ENCODE results near the gene TTLL9.

DNA sequence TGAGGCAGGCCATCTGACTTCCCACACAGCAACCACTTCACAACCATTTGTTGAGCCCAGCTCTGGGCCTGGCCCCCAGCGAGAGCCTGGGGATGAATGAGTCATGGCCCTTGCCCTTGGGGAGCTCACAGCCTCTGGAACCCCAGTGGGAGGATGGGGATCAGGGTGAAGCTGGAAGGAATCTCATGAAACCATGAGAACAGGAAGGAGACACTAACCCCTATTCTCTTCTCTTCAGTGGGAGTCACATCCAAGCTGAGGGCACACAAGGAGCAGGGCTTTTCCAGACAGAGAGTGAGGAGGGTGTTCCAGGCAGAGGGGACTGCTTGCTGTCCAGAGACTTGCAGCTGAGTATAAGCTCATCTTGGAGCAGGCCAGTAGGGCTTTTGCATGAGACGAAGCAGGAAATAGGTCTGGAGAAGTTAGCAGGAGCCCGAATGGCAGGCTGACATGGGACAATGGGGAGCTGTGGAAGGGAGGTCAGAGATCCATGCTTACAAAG is 32.5 kb upstream of the TTLL9 start:
- TF ChIP-seq, protein P1, sequence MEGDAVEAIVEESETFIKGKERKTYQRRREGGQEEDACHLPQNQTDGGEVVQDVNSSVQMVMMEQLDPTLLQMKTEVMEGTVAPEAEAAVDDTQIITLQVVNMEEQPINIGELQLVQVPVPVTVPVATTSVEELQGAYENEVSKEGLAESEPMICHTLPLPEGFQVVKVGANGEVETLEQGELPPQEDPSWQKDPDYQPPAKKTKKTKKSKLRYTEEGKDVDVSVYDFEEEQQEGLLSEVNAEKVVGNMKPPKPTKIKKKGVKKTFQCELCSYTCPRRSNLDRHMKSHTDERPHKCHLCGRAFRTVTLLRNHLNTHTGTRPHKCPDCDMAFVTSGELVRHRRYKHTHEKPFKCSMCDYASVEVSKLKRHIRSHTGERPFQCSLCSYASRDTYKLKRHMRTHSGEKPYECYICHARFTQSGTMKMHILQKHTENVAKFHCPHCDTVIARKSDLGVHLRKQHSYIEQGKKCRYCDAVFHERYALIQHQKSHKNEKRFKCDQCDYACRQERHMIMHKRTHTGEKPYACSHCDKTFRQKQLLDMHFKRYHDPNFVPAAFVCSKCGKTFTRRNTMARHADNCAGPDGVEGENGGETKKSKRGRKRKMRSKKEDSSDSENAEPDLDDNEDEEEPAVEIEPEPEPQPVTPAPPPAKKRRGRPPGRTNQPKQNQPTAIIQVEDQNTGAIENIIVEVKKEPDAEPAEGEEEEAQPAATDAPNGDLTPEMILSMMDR (IDR thresholded peaks at IDR 0.05): no peak
- TF ChIP-seq POLR2A (IDR thresholded peaks at IDR 0.05): no peak

All from esophagus squamous epithelium (tissue), 4 donors.